HUES64 (cell line): Measurements from ENCODE around the gene SLC30A4.

Experiments used
- H3K27ac ChIP-seq: 2 replicates; pipeline ENCODE4 v1.7.0; 2013; ENCODE audit warnings: low read depth, low read length, inconsistent platforms
- H3K27me3 ChIP-seq: 2 replicates; pipeline ENCODE4 v1.6.1; 2013; ENCODE audit warnings: mild to moderate bottlenecking, low read length; ENCODE audit not compliant: insufficient read depth
- H3K36me3 ChIP-seq: 2 replicates; pipeline ENCODE4 v1.6.1; 2013; ENCODE audit warnings: mild to moderate bottlenecking, low read length; ENCODE audit not compliant: insufficient read depth
- H3K4me1 ChIP-seq: 2 replicates; pipeline ENCODE4 v1.6.1; 2013; ENCODE audit warnings: mild to moderate bottlenecking, low read length, moderate library complexity; ENCODE audit not compliant: insufficient read depth
- H3K4me3 ChIP-seq: 2 replicates; pipeline ENCODE4 v1.5.1; 2013; ENCODE audit warnings: mild to moderate bottlenecking, low read length, moderate library complexity
- H3K9ac ChIP-seq: 2 replicates; pipeline ENCODE4 v1.6.1; 2013; ENCODE audit warnings: mild to moderate bottlenecking, low read depth, low read length
- H3K9me3 ChIP-seq: 2 replicates; pipeline ENCODE4 v1.6.1; 2013; ENCODE audit warnings: low read depth, low read length; ENCODE audit not compliant: insufficient read depth
- WGBS: fragments of 150-250, 120-280 bp; methylation state at CpG from one replicate; pipeline ENCODE4 v1.1.7; 2013; ENCODE audit warnings: missing lambda C conversion rate; 5-methylcytosine and 5-hydroxymethylcytosine counted together

Gene SLC30A4

DNA sequence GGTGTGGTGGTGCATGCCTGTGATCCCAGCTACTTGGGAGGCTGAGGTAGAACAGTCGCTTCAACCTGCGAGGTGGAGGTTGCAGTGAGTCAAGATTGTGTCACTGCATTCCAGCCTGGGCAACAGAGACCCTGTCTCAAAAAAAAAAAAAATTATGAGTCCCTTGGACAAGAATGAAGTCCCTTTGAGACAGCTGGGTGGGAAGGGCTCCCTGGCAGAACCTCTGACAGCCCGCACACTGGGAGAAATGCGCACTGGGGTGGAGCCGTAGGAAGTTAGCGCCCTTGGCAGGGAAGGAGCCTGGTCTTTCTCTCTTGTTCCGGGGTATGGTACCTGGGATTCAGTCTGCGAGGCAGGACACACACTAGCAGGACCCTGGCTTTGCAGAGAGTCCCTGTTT lies 51.4 kb downstream of the SLC30A4 start:
- Histone ChIP-seq H3K4me3 (no peak overlapping the region), H3K27ac (no peak overlapping the region), H3K4me1 (0 out of 2 replicates have a peak, but pooled peaks cover 6% of the 10 kb centered on the region), H3K9me3 (no peaks in the 10 kb centered on the region), H3K36me3 (no peaks in the 10 kb centered on the region), H3K27me3 (peaks cover 100% of the 10 kb centered on the region), H3K9ac (no peak overlapping the region)
- 20% methylated on average over 8 of the region's 8 CpGs for WGBS

DNA sequence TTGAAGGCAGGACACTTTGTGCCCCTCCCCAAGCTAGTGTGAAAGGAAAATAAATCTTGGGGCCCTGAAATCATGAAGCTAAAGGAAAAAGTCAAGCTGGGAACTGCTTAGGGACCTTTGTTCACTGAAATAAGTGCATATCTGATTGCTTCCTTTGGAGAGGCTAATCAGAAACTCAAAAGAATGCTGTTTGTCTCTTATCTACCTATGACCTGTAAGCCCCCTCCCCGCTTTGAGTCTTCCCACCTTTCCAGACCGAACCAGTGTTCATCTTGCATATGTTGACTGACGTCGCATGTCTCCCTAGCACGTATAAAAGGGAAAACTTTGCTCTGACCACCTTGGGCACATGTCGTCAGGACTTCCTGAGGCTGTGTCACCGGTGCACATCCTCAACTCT lies 53.1 kb downstream of the SLC30A4 start:
- Histone ChIP-seq H3K4me3 (no peak overlapping the region), H3K9me3 (no peaks in the 10 kb centered on the region), H3K9ac (no peak overlapping the region), H3K4me1 (0 out of 2 replicates have a peak, but pooled peaks cover 6% of the 10 kb centered on the region), H3K27me3 (peaks cover 97% of the 10 kb centered on the region), H3K27ac (no peak overlapping the region), H3K36me3 (no peaks in the 10 kb centered on the region)
- WGBS, result 6% methylated on average over 7 of the region's 7 CpGs

DNA sequence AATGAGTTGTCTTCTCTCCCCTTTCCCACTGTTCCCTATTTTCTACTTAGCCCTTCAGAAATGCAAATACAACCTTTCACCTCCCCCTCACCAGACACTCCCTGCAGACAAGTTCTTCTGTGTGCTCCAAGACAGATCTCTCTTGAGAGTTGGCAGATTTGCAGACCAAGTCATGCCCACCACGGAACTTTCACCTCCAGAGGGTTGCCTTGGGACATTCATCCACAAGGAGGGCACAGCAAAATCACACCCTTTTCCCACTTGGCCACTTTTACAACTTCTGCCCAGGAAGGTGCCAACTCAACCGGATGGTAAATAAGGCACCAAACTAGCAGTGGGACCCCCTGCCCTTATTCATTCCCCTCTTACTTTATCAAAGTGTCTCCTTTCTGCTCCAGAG lies 53.5 kb downstream of the SLC30A4 start:
- H3K9ac ChIP-seq, result no peak overlapping the region
- no peak overlapping the region for H3K4me3 ChIP-seq
- no peaks in the 10 kb centered on the region for H3K9me3 ChIP-seq
- peaks cover 97% of the 10 kb centered on the region for H3K27me3 ChIP-seq
- no peaks in the 10 kb centered on the region for H3K36me3 ChIP-seq
- 0 out of 2 replicates have a peak, but pooled peaks cover 6% of the 10 kb centered on the region for H3K4me1 ChIP-seq
- H3K27ac ChIP-seq, result no peak overlapping the region
- 5% methylated on average over 2 of the region's 2 CpGs for WGBS

DNA sequence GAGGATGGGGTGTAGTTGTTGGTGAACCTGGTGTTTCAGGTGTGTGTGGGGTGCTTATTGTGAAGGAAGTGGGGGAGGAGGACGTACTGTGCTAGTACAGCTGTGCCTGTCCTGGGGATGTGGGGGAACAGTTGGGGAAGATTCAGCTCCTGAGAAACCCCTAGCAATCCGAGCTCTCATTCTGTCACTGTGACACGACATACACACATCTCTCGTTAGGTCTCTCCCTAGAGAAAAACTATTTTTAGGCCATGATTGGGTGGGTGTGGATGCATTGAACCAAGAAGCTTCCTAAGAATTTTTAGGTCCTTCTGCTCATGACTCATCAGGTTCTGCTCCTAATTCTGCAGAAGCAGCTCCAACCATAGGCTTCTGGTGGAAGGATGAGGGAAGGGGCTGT lies 54.3 kb downstream of the SLC30A4 start:
- Histone ChIP-seq H3K4me3 (no peak overlapping the region), H3K27ac (no peak overlapping the region), H3K36me3 (no peaks in the 10 kb centered on the region), H3K27me3 (peaks cover 94% of the 10 kb centered on the region), H3K9ac (no peak overlapping the region), H3K4me1 (0 out of 2 replicates have a peak, but pooled peaks cover 6% of the 10 kb centered on the region), H3K9me3 (no peaks in the 10 kb centered on the region)
- 38% methylated on average over 1 of the region's 4 CpGs for WGBS

DNA sequence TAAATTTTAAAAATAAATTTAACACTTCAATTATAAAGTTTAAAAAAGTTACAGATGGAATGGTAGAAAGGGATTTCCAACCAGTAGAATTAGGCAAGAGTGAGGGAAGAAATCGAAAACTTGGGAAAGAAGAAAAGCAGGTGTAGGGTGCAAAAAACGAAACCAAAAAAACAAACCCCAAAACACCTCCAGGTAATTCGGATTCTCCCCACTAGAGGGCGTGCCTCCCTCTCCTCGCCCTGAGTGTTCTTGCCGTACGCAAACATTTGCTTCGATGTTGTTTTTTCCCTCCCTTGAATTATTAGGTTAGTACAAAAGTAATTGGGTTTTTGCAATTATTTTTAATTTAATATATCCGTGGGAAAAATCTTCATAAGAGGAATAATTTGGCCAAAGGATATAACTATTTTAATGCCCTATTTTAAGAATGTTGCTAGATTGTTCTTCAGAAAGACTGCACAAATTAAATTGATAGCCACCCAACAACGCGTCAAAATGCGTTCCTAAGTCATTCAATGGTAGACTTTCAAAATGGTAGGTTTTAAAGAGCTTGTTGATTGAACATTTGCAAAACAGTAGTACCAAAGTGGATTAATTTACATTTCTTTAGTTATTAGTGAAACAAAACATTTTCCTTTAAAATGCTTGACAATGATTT lies 63.7 kb downstream of the SLC30A4 start:
- H3K27me3 ChIP-seq, result peaks cover 37% of the 10 kb centered on the region
- no peaks in the 10 kb centered on the region for H3K36me3 ChIP-seq
- H3K9ac ChIP-seq, result no peak overlapping the region
- H3K4me3 ChIP-seq, result 0 out of 2 replicates have a peak overlapping the region, but pooled peaks have one; percentile 16
- peaks cover 3% of the 10 kb centered on the region; the same call in 1 of the 2 replicates for H3K4me1 ChIP-seq
- H3K9me3 ChIP-seq, result no peaks in the 10 kb centered on the region
- WGBS, result 2% methylated on average over 8 of the region's 12 CpGs
- no peak overlapping the region for H3K27ac ChIP-seq

DNA sequence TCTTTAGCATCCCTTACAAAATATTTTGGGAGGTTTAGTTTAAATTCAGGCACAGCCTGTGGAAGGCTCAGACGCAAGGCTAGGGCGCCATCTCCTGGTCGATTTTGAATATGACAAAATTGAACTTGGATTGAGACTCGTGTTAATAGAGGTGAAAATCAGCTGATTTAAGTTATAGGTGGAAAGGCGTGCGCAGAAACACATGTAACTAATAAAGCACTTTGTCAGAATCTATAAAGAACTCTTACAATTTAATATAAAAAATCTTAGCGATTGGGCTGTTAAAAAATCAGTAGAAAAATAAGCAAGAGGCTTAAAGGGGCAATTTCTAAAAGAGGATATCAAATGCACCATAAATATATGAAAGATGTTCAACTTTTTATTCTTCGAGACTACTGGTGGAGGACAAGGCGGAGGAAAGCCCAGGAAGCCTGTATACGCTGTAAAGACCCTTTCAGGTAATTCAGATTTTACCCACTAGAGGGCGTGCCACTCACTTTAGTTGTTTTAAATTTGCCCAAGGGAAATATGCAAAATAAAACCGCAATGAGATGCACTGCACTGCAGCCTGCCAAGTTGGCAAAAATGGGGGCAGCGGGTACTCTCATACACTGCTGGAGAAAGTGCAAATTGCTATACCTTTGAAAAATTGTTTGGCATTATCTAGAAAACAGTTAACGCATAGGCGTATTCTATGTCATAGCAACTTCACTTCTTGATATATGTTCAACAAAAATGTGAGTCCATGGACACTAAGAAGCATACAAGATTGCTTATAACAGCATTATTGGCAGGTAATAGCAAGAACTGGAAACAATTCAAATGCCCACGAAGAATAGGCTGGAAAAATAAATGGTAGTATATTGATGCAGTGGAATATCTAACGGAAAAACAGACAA lies 64.7 kb downstream of the SLC30A4 start:
- peaks cover 3% of the 10 kb centered on the region; the same call in 1 of the 2 replicates for H3K4me1 ChIP-seq
- no peak overlapping the region; the same call in 1 of the 2 replicates for H3K27ac ChIP-seq
- peaks cover 33% of the 10 kb centered on the region for H3K27me3 ChIP-seq
- H3K36me3 ChIP-seq, result no peaks in the 10 kb centered on the region
- no peaks in the 10 kb centered on the region for H3K9me3 ChIP-seq
- H3K4me3 ChIP-seq, result peak overlapping the region; percentile 30
- 17% methylated on average over 14 of the region's 17 CpGs for WGBS
- H3K9ac ChIP-seq, result no peak overlapping the region

DNA sequence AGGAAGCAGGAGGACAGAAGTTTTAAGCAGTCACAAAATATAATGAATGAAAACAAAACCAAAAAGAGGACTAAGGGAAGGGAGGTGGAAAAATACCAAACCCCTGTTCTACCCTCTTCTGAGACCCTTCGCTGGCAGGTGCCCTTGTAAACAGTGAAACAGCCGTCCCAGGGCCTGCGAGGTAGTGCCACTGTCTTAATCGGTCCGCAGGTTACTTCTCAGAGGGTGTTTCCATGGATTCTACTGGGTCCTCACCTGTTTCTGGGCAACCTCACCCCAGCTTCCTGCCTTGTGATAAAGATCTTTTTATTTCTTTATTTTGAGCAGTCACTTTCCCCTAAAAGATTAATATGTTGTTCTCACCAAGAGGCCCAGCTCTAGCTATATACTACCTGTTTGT lies 65.3 kb downstream of the SLC30A4 start:
- Histone ChIP-seq H3K9ac (no peak overlapping the region), H3K4me1 (peaks cover 3% of the 10 kb centered on the region; the same call in 1 of the 2 replicates), H3K4me3 (no peak overlapping the region), H3K27ac (no peak overlapping the region), H3K27me3 (peaks cover 33% of the 10 kb centered on the region), H3K36me3 (no peaks in the 10 kb centered on the region), H3K9me3 (peaks cover 2% of the 10 kb centered on the region; the same call in 1 of the 2 replicates)
- WGBS, result 22% methylated on average over 5 of the region's 5 CpGs

DNA sequence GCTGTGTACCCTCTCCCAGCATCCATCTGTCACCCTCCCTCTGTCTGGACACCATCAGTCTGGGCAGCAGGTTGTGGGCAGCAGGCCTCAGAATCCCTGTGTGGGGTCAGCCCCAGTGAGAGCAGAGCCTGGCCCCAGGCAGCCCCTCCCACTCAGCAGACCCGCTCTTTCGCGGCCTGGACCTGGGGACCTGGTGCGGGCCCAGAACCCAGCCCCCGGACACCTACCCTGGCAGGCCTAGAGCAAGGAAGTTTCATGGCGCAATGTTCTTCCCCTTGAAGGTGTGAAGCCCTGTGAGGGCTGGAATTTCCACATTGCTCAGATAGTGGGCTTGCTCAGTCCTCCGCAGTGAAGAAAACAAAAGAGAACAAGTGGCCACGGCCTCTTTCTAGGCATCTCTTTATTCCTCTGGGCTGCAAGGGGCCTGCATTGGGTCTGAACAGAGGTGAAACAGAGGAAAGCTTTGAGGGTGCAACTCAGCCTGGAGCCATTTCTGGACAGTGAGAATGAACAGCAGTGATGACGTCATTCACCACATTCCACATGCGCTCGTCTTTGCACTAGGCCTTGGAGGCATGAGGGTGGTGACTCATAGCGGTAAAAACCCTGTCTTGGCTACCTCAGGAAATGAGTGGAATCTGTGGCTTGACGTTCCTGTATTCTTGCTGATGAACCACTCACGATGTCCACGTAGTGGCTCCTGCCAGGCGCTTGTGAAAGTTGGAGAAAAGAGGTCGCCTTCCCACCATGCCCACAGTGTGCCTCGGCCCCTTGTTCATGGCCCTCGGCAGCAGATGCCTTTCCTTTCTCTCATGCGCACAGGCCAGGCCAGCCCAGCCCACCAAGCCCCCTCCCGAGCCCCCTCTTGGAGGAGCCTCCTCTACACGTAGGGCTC lies 66.1 kb downstream of the SLC30A4 start:
- H3K4me3 ChIP-seq, result no peak overlapping the region
- H3K27me3 ChIP-seq, result peaks cover 30% of the 10 kb centered on the region
- peaks cover 9% of the 10 kb centered on the region for H3K9me3 ChIP-seq
- H3K36me3 ChIP-seq, result no peaks in the 10 kb centered on the region
- H3K9ac ChIP-seq, result no peak overlapping the region
- peaks cover 3% of the 10 kb centered on the region; the same call in 1 of the 2 replicates for H3K4me1 ChIP-seq
- 73% methylated on average over 20 of the region's 22 CpGs for WGBS
- no peak overlapping the region for H3K27ac ChIP-seq

DNA sequence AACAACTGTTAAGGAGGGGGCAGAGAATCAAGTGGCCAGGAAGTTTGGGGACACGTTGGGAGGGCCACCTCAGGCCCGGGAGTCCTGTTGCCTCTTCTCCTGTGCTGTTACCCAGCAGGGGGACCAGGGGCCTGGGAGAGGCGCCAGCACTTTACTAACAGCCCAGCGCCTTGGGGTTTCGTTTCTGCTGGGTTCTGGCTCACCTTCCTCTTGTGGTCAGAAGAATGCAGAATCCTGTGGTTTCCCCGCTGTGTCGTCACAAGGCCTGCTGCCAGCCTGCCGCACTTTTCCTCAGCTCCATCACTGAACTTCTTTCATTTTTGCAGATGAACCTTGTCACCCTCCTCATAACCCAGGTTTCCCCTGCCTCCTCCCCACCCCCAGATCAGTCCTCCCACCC lies 67.7 kb downstream of the SLC30A4 start:
- no peaks in the 10 kb centered on the region for H3K36me3 ChIP-seq
- H3K27me3 ChIP-seq, result peaks cover 14% of the 10 kb centered on the region
- H3K4me3 ChIP-seq, result no peak overlapping the region
- peaks cover 12% of the 10 kb centered on the region for H3K9me3 ChIP-seq
- H3K4me1 ChIP-seq, result peaks cover 3% of the 10 kb centered on the region; the same call in 1 of the 2 replicates
- H3K27ac ChIP-seq, result no peak overlapping the region
- H3K9ac ChIP-seq, result no peak overlapping the region
- WGBS, result 85% methylated on average over 8 of the region's 8 CpGs

DNA sequence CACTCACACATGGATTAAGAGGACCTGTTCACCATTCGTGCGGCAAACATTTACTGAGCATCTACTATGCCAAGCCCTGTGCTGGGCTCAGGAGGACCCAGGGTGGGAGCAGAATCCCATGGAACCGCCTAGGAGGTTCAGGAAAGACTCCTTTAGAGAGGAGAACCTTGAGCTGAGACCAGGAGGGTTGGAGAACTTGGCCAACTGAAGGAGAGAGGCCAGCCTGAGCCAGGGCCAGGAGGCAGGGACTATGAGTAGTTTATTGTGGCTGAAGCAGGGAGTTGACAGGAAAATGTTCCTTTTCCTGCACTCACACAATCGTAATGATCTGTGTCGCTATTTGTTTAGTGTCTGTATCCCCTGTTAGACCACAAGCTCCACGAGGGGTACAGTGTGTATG lies 71.3 kb downstream of the SLC30A4 start:
- no peaks in the 10 kb centered on the region for H3K36me3 ChIP-seq
- H3K4me1 ChIP-seq, result 0 out of 2 replicates have a peak, but pooled peaks cover 5% of the 10 kb centered on the region
- no peak overlapping the region for H3K9ac ChIP-seq
- peaks cover 12% of the 10 kb centered on the region for H3K9me3 ChIP-seq
- H3K27me3 ChIP-seq, result no peaks in the 10 kb centered on the region; the same call in 1 of the 2 replicates
- no peak overlapping the region for H3K4me3 ChIP-seq
- 97% methylated on average over 6 of the region's 6 CpGs for WGBS
- no peak overlapping the region for H3K27ac ChIP-seq
